SHP77 treated with DMSO at 0.1 percent for 48 hours (cell line): Measurements from ENCODE around the gene EIF4E3.

ENCODE experiments used
- DNase-seq: peaks from one replicate; lab custom pipeline; 2025; lab: John Stamatoyannopoulos, UW

The EIF4E3 gene

DNA sequence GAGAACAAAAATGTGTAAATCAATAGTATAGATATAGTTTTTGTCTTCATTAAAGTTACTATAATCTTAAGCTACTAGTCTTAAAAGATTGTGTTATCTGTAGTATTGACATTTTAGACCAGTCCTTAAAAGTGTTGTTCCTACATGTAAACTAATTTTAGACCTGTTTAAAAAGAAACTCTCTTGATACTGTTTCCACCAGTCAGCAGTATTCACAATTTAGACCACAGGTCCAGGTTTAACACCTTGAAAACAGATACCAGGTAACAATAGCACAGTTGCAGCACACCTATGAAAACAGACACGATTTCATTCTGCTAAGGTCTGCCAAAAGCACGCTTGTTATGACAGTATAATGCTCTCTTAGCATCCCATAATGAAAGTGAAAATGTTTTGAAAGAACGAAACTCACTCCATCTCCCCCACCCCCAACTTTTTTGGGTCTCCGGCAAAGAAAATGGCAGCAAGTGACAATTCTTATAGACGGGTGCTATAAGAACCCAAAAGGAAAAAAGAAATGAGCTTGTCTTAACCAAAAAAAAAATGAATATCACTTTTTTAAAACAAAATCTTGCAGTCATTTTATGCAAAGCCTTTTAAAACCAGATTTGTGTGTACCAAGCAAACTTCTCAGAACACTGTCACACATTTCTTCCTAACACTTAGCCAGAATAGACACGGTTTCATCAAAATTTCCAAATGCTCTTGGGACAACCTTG lies 1.6 kb downstream of the EIF4E3 start:
- no peak for DNase-seq

DNA sequence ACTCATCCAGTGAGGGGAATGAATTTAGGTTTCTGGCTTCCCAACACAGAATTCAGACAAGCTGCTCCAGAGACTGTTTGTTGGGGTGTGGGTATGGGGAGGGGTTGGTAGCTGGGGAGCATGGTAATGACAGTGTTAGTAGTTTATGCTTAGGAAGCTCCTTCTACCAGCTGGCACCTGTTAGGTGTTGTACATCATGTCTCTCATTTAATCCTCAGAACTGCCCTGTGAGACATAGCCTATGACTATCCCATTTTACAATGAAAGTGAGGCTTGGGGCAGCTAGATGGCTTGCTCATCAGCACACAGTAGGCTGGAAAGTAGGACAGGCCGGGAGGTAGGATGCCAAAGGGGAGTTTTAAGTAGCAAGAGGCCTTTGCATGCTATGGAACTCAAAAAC lies 2.5 kb downstream of the EIF4E3 start:
- no peak for DNase-seq

DNA sequence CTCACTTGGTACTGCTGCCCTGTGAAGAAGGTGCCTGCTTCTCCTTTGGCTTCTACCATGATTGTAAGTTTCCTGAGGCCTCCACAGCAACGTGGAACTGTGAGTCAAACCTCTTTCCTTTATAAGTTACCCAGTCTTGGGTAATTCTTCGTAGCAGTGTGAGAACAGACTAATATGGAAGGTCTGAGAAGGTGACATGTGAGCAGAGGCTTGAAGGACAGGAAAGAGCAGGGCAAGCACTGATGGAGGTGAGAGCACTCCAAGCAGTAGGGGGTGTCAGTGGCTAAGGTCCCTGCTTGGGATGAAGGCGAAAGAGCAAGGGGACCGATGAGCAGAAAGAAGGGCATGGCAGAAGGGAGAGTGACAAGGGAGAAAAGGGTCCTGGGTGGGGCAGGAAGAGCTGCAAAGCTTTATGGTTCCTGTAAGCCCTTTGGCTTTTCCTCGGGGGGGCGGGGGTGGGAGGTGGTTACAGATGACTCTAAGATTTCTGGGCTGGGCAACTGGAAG lies 3.5 kb downstream of the EIF4E3 start:
- DNase-seq = no peak

DNA sequence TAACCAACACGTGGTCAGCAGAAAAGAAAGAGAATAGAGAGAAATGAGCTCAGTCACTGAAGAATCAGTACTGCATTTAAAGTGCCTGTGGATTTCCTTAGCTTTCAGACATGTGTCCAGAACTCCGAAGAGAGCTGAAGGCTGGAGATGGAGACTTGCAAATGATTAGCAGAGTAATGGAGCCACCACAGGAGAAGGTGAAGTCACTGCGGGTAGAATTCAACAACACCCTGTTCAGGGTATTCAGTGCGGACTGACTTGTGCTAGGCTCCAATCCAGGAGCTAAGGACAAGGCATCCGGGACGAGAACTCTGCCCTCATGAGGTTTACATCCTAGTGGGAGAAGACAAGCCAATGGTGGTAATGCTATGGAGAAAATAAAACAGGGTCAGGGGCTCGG lies 4.2 kb downstream of the EIF4E3 start:
- DNase-seq = no peak

DNA sequence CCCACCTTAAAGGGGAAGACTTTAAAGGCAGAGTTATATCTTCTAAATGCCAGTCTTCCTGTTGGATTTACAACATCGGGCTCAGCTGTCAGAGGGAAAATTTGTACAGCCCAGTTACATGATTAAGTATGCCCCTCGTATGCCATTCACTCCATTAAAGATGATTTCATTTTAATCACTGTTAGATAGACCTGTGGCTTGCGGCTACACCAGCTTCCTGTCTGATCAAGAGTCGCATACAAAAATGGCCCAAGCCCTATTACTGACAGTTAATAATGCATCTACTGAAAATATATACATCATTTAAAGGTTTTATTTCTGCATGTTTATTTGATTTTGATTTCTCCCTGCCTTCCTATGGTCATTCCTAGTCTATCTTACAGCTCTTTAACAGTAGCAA lies 7.1 kb downstream of the EIF4E3 start:
- no peak for DNase-seq

DNA sequence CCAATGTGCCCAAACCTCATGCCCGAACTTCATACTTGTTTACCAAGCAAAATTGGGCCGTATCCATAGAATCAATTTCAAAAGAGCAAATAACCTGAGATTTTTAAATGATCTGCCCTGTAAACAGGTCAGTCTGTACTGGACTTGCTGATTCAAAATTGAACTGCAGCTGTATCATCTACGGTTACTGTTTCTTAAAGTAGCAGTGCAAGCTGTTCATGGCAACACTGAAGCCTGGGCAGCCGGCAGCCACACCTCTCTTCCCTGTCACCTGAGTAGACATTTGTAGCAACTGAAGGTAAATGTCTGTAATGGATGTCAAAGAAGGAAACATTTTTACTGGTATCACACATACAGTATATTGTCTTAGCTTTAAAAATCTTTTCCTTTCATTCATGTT lies 10.6 kb downstream of the EIF4E3 start:
- DNase-seq = no peak

DNA sequence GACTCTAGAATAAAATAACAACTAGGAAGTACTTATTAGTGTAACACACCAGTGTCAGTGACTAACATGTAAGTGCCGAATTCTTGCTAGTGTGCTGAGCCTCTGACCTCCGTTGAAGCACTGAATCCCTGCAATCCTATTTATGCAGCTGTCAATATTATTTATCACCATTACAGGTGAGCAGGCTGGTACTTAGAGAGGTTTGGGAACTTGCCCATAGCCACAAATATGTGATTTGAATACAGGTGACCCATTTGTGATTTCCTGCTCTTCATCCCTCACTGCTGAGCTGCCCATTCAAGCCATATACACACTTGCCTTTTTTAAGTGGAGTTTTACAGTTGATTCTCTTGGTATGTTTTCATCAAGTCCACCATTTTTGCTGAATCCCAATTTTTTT lies 12.2 kb downstream of the EIF4E3 start:
- peak; percentile 82 for DNase-seq

DNA sequence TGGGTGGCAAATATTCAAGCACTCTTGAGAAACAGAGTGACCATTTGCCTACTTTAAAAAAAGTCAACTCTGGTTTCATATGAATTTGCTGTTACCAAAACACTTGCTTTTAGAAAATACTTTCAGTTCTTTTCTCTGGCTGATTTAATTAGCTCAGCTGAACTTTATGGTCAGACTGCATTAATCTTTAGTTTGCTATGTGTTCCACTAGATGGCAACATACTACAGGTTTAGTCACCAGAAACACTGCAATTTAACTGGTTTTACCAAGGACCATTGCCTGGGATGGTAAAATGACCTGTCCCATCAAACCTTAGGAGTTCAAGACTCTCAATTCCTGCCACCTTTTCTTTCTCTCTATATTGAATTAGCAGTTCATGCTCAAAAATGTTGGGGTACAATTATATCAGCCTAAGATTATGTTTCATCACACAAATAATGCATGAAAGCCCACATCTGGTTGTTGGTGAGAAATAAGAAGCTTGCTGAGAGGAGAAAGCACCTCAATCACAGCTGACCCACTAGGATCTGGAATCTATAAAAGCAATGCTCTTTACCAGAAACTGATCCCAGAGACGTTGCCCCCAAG lies 14.2 kb downstream of the EIF4E3 start:
- DNase-seq = peak; percentile 47

DNA sequence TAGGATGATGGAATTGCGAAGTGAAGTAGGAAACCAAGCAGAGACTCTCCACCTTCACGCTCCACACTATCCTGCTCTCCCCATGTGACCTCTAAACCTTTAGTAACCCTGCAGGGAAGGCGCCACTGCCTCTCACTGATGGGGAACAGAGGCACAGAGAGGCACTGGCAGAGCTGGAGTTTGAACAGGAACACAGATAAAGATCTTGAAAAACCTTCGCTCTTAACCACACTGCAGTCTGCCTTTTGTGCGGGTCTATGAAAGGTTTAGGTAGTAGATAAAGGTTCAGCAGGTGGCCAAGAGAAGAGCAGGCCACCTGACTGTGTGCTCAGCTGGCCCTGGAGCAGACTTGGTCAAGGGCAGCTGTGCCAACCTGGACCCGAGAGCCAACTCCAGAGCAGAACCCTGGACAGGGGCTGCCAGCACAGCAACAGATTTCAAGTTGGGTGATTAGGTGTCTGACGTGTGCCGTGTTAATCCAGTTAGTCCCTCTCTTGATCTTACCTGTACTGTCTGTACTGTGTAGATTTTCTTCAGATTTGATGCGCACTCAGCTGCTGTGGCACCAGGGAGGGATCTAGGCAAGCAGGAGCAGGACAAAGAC lies 15.2 kb downstream of the EIF4E3 start:
- peak; percentile 27 for DNase-seq

DNA sequence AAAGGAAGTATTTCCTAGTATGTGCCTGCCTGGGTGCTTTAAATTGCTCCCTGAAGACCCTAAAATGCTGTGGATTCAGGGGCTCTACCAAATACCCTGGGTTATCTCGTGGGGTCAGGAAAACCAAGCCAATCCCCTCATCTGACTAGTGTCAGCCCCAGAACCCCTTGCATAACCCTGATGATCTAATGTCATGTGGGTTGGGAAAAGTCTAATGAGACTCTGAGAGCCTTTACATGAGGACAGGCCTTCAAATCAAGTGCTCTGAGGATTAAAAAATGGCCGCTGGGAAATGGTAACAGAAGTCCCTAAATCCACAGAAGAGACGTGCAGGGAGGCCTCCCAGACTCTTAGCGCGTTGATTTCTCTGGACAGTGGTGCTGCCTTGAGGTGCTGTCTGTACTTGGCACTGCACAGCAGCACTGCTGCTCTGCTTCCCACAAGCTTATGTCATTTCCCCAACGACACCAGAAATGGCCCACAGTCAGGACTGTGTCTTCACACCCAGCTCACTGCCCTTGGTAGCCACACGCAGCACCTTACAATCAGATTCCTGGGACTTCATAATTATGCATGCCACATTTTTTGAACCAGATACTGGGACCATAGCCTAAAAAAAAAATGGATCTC lies 16.6 kb downstream of the EIF4E3 start:
- DNase-seq = no peak

DNA sequence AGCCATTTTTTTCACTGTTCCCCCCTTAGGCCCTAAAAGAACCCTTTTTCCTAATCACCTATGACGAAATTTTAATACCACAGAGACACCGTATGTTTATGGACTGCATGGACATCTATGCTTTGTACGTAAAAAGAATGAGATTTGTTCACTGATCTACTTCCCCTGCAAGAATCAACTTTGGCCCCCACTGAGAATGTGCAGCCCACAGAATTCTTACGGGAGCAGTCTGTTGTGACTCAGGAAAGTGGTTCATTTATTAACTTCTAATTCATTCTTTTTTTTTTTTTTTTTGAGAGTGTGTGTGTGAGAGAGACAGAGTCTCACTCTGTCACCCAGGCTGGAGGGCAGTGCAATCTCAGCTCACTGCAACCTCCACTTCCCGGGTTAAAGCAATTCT lies 17.6 kb downstream of the EIF4E3 start:
- no peak for DNase-seq

DNA sequence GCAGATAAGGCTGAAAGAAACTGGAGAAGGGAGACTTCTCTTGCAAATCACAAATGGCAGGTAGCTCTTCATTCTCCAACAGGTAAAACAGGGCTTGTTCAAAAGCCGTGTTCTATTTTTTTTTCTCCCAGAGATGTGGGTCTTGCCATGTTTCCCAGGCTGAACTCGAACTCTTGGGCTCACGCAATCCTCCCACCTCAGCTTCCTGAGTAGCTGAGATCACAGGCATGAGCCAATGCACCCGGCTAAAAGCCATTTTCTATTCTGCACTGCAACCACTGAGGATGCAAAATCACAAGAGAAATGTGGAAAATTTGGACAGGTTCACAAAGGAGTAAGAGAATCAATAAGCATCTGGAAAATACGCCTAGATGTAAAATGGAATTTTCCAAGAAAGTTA lies 19.5 kb downstream of the EIF4E3 start:
- DNase-seq = no peak

DNA sequence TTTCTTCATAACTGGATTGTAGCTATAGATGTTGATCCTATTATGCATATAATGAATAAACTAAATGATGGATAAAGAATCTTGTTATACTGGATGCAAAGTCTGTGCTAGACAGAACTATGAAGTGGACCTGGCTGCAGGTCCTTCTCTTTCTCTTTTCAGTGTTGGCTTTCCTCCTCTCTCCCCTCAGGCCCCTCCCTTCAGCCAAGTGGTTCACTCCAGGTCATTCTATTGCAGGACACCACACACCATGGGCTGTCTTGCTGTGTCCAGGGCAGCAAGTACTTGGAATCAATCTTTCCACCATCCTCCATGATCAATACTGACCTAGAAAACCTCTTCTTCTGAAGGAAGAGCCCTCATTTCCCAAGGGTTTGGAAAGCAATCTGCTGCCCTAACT lies 20.3 kb downstream of the EIF4E3 start:
- no peak for DNase-seq

DNA sequence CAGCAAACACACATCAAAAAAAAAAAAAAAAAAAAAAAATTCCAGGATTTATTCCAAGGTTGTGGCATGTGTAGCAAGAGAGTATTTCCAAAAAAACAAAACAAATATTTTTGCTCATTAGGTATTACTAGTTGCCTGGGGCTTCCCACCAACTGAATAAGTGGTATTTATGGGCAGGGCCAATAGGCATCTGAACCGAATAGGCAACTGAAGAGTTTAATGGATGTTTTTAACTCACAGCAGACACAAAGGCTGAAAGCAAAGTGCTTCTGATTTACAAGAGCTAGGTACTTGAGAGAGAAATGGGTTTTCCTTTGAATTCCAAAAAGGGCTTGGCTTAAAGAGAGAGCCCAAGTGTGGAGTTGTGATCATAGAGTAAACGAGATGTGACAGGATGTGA lies 21.4 kb downstream of the EIF4E3 start:
- DNase-seq = no peak

DNA sequence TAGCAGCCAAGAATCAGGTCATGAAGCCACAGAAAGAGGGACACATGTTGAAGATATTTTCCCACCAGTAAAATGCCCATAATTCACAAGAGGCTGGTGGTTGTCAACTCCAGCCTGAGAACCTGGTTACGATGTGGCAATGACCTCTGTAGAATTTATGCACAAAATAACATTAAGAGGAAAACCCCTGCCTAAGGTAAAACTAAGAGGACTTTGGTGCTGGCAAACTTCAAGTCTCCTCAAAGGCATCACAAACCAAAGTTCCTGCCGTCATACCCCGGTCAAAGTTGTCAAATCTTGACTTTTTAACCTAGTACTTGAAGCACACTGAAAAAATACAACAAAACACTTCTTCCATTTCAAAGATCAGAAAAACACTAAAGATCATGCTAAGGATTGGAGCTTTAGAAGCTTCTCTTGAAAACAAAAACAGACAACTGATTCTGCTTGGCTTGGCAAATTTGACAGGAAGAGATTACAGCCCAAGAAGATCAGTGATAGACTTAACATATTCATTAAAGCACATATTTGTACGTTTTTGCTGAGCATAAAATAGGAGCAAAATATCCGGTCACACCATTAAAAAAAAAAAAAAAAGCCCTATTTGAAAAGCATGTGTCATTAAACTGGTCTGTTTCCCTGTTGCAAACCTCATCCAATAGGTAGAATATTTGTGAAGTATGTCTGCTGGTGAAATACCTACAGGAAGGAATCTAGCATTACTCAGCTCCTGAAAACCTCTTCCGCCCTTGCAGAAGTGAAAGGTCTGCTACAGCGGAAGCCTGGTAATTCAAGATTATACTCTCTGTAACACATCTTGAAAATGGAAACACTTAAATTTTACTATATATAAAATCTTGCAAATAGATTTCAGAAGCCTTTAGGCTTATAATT lies 22.8 kb downstream of the EIF4E3 start:
- DNase-seq = no peak

DNA sequence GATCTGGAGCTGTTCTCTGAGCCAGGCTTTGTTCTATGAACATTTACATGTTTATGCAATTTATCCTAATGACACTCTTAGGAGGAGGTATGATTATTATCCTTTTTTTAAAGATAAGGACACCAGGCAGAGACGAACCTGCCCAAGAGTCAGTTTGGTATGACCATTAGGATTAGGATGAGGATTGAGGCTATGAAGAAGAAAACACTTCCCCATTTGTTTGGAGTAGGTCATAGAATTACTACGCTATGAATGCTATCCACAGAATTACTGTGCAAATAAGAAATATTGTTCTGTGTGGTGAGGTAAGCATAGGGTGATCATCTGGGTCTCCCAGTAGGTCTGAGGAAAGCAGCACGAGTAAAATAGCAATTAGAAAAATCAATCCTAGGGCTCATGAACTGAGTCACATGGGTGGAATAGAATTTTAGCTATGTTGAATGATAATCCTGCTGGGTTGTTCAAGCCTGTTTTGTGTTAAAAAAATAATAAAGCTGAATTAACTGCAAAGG lies 23.9 kb downstream of the EIF4E3 start:
- DNase-seq = no peak

DNA sequence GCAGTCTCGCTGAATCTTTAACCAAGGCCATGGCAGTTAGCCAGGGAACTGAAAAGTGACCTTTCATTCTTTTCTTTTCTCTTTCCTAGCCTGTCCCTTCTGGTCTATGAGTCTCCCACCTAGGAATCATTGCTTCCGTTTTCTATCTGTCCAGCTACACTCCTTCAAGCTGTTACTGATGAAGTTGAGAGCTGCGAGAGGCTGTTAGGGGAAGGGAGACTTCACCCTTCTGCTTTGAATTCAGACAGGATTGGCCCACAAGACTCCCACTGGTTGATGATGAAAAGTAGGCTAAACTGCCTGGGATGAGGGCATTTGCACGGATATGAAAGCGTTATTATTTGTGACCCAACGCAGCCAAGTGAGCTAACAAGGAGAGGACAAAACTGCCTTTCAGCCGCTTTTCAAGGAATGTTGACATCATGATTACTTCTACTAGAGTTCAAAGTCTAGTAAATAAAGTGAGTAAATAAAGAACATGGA lies 30.2 kb downstream of the EIF4E3 start:
- no peak for DNase-seq

DNA sequence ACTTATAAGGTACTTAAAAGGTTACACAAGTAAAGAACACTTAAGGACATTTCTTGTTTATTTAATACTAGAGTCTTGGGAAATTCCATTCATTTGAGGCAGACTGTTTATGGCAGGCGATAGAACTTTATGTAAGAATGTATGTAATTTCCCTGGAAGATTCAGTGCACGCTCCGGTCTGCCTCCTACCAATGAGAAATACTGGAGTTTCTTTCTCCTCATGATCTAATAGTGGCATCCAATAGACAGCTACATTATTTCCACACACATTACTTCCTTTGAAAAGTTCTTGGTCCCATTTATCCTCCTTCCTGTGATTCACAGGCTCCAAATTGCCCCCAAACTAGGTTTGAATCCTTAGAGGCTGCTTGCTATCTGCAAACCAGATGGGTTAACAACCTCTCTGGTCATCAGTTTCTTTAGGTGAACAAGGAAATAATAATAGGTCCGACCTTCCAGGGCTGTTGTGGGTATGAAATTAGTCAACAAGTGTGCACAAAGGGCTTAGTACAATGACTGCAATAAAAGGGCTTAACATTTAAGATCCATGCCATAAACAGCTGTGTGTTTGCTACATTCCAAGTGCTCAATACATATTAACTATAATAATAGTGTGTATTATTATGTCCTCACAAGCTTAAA lies 30.7 kb downstream of the EIF4E3 start:
- DNase-seq = no peak

DNA sequence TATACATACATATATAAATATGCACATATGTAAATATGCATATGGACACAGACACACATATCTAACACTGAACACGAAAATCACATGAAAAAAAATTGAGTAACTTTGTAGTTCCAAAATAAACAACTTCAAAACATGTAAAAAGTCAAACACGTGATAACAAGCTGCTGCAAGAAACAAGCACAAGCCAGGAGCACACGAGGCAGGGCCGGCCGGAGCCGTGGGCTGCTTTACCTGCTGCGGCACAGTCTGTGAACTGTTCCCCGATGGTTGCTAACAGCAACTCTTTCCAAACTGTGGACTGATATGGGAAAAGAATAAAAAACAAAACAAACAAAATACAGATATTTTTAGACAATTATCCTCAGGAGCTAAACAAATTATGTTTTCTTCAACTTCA lies 31.6 kb downstream of the EIF4E3 start:
- DNase-seq = no peak

DNA sequence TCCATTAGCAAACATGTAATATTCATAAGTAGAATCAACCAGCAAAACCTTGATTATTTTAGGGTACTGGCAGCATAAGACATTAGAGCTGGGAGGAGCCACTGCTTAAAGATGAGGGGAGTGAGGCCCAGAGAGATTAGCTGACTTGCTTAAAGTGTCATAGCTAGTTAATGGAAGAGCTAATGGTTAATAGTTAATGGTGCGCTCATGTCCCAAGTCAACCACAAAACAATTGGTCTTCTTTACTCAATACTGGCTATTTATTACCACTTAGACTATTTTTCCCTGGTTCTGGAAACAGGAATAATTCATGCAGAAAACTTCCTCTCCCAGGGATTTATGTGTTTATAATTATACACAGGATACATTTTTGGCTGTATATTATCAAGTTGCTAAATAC lies 33.1 kb downstream of the EIF4E3 start:
- DNase-seq = no peak

DNA sequence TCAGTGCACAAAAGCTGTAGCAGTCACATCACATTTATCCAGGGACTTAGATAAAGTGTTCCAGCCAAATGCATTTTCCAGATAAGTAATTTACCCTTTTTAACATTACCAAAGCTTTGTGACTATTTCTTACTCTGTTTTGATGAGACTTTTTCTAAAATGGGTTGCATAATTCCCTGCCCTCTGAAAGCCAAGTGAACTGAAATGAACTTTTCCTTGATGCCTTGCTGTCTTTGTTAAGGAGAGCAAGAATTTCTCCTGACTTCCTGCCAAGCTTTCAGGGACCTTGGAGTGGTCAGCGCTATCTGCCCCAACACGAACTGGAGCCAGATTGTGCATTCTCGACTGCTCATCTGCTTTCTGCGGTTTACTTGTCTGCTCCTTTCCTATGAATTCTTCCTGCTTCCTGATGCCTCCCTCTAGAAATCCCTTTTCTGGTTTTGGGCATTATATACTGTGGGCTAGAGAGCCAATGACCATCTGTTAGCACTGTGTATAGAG lies 34.8 kb downstream of the EIF4E3 start:
- DNase-seq = no peak
